ENCODE data around the gene ASPHD1.

The ASPHD1 gene

DNA sequence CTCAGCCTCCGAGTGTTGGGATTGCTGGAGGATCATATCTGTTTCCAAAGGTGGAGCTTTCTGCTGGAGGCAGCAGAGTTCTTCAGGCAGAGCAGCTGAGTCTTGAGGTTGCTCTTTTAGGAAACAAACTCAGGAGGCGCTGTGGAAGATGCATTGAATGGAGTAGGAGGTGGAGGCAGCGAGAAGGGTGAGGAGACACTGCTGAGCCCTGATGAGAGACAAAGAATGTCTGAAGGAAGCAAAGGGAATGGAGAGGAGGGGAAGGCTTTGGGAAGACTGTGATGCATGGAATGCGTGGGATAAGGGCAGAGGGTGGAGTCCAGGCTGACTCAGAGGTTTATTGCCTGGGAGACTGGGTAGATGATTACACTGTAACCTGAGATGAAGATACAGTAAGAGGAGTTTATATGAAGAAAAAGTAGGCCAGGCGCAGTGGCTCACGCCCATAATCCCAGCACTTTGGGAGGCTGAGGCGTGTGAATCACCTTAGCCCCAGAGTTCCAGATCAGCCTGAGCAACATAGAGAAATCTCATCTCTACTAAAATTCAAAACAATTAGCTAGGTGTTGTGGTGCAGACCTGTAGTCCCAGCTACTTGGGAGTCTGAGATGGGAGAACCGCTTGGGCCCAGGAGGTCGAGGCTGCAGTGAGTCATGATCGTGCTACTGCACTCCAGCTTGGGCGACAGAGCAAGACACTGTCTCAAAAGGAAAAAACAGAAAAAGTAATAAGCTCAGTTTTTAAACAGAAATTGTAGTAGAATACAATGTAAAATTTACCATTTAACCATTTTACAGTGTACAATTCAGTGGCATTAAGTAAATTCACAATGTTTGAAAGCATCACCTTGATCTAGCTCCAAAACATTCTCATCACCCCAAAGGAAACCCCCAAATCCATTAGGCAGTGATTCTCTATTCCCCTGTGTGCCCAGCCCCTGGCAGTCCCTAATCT, 43.8 kb downstream of the ASPHD1 start:
- no peak for DNase-seq (ENCODE audit: low read depth in 2 of 2)

DNA sequence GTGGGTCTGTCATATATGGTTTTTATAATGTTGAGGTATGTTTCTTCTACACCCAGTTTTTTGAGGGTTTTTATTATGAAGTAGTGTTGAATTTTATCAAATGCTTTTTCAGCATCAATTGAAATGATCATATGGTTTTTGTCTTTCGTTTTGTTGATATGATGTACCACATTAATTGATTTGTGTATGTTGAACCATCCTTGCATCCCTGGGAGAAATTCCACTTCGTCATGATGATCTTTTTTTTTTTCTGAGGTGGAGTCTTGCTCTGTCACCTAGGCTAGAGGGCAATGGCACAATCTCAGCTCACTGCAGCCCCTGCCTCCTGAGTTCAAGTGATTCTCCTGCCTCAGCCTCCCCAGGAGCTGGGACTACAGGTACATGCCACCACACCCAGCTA, 47.6 kb downstream of the ASPHD1 start:
- no peak for DNase-seq (ENCODE audit: low read depth in 2 of 2)

DNA sequence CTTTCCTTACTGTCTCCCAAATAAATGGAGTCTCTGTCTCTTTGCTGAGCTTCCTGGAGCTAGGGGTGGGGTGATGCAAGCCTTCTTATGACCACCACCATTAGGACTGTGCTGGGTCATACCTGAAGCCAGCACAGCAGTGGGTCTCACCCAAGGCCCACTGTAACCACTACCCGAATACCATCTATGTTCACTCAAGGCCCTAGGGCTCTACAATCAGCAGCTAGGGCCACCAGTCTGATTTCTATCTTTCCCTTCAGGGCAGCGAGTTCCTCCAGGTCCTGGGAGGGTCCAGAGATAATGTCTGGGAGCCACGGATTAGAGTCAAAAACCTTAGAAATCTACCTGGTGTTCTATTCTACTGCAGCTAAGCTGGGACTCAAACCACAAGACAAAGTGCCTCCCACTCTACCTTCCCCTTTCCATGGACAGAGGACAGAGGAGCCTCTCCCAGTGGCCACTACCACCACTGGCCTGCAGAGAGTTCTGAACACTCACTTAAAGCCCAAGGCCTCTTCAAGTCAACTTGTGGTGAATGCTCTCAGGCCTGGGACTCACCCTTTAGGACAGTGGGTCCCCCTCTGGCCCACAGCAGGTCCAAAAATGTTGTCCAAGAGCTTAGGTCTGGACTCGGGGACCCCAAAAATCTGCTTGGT, 50.6 kb downstream of the ASPHD1 start:
- no peak for DNase-seq (ENCODE audit: low read depth in 2 of 2)

DNA sequence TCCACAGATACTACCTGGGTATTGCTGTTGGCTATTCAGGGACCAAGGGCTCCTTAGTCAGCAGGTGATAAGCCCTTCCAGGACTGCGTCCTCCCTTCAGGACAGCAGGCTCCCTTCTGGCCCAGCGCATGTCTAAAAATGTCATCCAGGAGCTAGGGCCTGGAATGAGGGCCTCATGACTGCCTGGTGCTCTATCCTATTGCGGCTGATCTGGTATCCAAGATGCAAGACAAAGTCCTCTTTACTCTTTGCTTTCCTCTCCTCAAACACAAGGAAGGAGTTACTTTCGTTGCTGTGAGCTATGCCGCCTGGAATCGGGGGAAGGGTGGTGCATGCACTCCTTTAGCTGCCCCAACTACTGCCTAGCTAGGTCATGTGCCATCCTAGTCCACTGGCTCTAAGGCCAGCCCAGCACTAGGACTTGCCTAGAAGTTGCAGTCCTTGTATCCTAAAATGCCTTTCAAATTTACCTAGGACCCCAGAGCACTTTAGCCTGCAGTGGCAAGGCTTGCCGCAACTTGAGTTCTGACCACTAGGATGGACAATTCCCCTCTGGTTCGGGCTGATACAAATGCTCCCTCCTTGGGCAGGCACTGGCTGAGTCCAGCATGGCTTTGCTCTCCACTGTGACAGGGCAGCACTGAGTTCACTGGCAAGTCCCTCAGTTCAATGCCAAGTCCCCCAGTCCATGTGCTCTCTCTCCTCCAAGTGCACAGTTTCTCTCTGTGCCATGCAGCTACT, 51.5 kb downstream of the ASPHD1 start:
- no peak for DNase-seq (ENCODE audit: low read depth in 2 of 2)
